ENCODE data around the gene PRKCI. TPM values are rescaled to one million over a fixed set of nuclear protein-coding genes. Genes with fewer than 3 reads are reported as not detected.
A peak's percentile ranks its signal among the peaks of the same experiment; 100 is the strongest.

The PRKCI gene
- polyA plus RNA-seq: 70.8 and 103 TPM in 2 replicates
- polyA minus RNA-seq: 78.2 and 91.0 TPM in 2 replicates

- Histone ChIP-seq H3K27ac (ENCODE audit: low read length) (peak within 1 kb of the TSS; percentile 91), H3F3A (ENCODE audit: insufficient read depth, low read length, poor library complexity, severe bottlenecking) (no peaks in the 10 kb centered on the region), H2AFZ (ENCODE audit: low read depth, low read length) (peak within 1 kb of the TSS; percentile 90), H3K9ac (ENCODE audit: low read length) (peak within 1 kb of the TSS; percentile 90), H3K9me2 (ENCODE audit: insufficient read depth, low read length) (no peaks in the 10 kb centered on the region), H3K4me3 (ENCODE audit: low read length) (peak within 1 kb of the TSS; percentile 89), H3K9me3 (ENCODE audit: low read length) (no peaks in the 10 kb centered on the region), H4K20me1 (ENCODE audit: insufficient read depth) (no peaks in the 10 kb centered on the region), H3K27me3 (ENCODE audit: insufficient read depth, low read depth, low read length) (no peaks in the 10 kb centered on the region), H3K79me2 (replicated peaks; ENCODE audit: insufficient read depth, low read length) (peaks cover 15% of the 10 kb centered on the region), H3K4me2 (ENCODE audit: low read length) (peak within 1 kb of the TSS; percentile 70), H3K36me3 (ENCODE audit: insufficient read depth, low read length) (no peaks in the 10 kb centered on the region)
- TF ChIP-seq EZH2 (IDR thresholded peaks at IDR 0.05; ENCODE audit: borderline replicate concordance, insufficient read depth, low read length, poor library complexity, severe bottlenecking) (no peak), EP300 (conservative IDR thresholded peaks at IDR 0.05; ENCODE audit: poor library complexity, severe bottlenecking) (peak; percentile 71), RAD21 (conservative IDR thresholded peaks at IDR 0.05) (peak; percentile 31), POLR2AphosphoS5 (IDR thresholded peaks at IDR 0.05) (peak; percentile 87), TAF1 (IDR thresholded peaks at IDR 0.05; ENCODE audit: low read depth) (peak; percentile 44), MXI1 (conservative IDR thresholded peaks at IDR 0.05; ENCODE audit: poor library complexity, severe bottlenecking) (peak; percentile 54), SMC3 (conservative IDR thresholded peaks at IDR 0.05; ENCODE audit: poor library complexity) (peak; percentile 31), REST (IDR thresholded peaks at IDR 0.05; ENCODE audit: borderline replicate concordance) (no peak)
- TF ChIP-seq, protein P1, sequence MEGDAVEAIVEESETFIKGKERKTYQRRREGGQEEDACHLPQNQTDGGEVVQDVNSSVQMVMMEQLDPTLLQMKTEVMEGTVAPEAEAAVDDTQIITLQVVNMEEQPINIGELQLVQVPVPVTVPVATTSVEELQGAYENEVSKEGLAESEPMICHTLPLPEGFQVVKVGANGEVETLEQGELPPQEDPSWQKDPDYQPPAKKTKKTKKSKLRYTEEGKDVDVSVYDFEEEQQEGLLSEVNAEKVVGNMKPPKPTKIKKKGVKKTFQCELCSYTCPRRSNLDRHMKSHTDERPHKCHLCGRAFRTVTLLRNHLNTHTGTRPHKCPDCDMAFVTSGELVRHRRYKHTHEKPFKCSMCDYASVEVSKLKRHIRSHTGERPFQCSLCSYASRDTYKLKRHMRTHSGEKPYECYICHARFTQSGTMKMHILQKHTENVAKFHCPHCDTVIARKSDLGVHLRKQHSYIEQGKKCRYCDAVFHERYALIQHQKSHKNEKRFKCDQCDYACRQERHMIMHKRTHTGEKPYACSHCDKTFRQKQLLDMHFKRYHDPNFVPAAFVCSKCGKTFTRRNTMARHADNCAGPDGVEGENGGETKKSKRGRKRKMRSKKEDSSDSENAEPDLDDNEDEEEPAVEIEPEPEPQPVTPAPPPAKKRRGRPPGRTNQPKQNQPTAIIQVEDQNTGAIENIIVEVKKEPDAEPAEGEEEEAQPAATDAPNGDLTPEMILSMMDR (IDR thresholded peaks at IDR 0.05; ENCODE audit: poor library complexity, severe bottlenecking): no peak
Observed at GRCh38 chr3:170221924-170222646, at the start of gene PRKCI. PRKCI (plus strand) TSS chr3:170222424; CDS start chr3:170222670, 246 bp downstream.

- no peak overlapping the region for H3K27ac ChIP-seq (ENCODE audit: low read length)
- H3F3A ChIP-seq (ENCODE audit: insufficient read depth, low read length, poor library complexity, severe bottlenecking): no peaks in the 10 kb centered on the region
- no peaks in the 10 kb centered on the region for H3K27me3 ChIP-seq (ENCODE audit: insufficient read depth, low read depth, low read length)
- H3K4me3 ChIP-seq (ENCODE audit: low read length): peak overlapping the region; percentile 96
- H3K9ac ChIP-seq (ENCODE audit: low read length): no peak overlapping the region
- no peaks in the 10 kb centered on the region for H3K9me2 ChIP-seq (ENCODE audit: insufficient read depth, low read length)
- no peak for TF ChIP-seq SMC3 (conservative IDR thresholded peaks at IDR 0.05; ENCODE audit: poor library complexity)
- TF ChIP-seq, protein P1 (IDR thresholded peaks at IDR 0.05; ENCODE audit: poor library complexity, severe bottlenecking): no peak
- no peak for TF ChIP-seq REST (IDR thresholded peaks at IDR 0.05; ENCODE audit: borderline replicate concordance)
- no peak for TF ChIP-seq RAD21 (conservative IDR thresholded peaks at IDR 0.05)
- TF ChIP-seq POLR2AphosphoS5 (IDR thresholded peaks at IDR 0.05): no peak
- TF ChIP-seq EP300 (conservative IDR thresholded peaks at IDR 0.05; ENCODE audit: poor library complexity, severe bottlenecking): no peak
- no peak for TF ChIP-seq TAF1 (IDR thresholded peaks at IDR 0.05; ENCODE audit: low read depth)
- no peak for TF ChIP-seq MXI1 (conservative IDR thresholded peaks at IDR 0.05; ENCODE audit: poor library complexity, severe bottlenecking)
- no peak for TF ChIP-seq EZH2 (IDR thresholded peaks at IDR 0.05; ENCODE audit: borderline replicate concordance, insufficient read depth, low read length, poor library complexity, severe bottlenecking)
- H3K9me3 ChIP-seq (ENCODE audit: low read length): no peaks in the 10 kb centered on the region
- H3K79me2 ChIP-seq (replicated peaks; ENCODE audit: insufficient read depth, low read length): peaks cover 34% of the 10 kb centered on the region
- H3K4me2 ChIP-seq (ENCODE audit: low read length): peak overlapping the region; percentile 54
- no peaks in the 10 kb centered on the region for H4K20me1 ChIP-seq (ENCODE audit: insufficient read depth)
- no peak overlapping the region for H2AFZ ChIP-seq (ENCODE audit: low read depth, low read length)
- no peaks in the 10 kb centered on the region for H3K36me3 ChIP-seq (ENCODE audit: insufficient read depth, low read length)
Observed at GRCh38 chr3:170178651-170179050, 43.6 kb upstream of the PRKCI start.

All from neural cell (in vitro differentiated cells).